Endothelial cell of umbilical vein (primary cell): ENCODE results near the gene ARHGEF28. TPM values are rescaled to one million over a fixed set of nuclear protein-coding genes. Genes with fewer than 3 reads are reported as not detected.

ENCODE experiments used
- BruUV-seq: library from RNA; stranded (reverse); fragments of 400-500 nt; replicated peaks from 2 replicates; lab custom pipeline; 2021; lab: Mats Ljungman, UMichigan
- CTCF ChIA-PET: fragments of 300-600, 350-600 bp; sonication (Branson Sonifier 250); formaldehyde crosslinking; loops from one replicate; lab custom pipeline; 2021; ENCODE audit warnings: antibody characterized with exemption, inconsistent platforms; lab: Charles Lee
- POLR2A ChIA-PET: fragments of 300-600, 350-600 bp; sonication (Branson Sonifier 250); formaldehyde crosslinking; loops from one replicate; lab custom pipeline; 2021; ENCODE audit warnings: antibody characterized with exemption, inconsistent platforms; lab: Charles Lee
- DNase-seq: peaks from one replicate; pipeline ENCODE4 v3.0.0-alpha.2; 2011; ENCODE audit warnings: low read depth, low spot score
- FAIRE-seq: peaks from 2 replicates; lab custom pipeline; 2011; peaks lifted over from hg19 to GRCh38; lab: Jason Lieb, UNC
- H2AFZ ChIP-seq: 2 replicates; pipeline ENCODE4 v1.6.0; 2012; ENCODE audit warnings: low read depth, low read length, control low read depth, inconsistent platforms
- H3K27ac ChIP-seq: 2 replicates; pipeline ENCODE4 v1.5.1; 2011; ENCODE audit warnings: low read depth, mild to moderate bottlenecking, control low read depth, low read length, moderate library complexity; ENCODE audit not compliant: insufficient read depth
- H3K27me3 ChIP-seq, 2 experiments: 2 replicates each; pipeline versions ENCODE4 v1.6.0 to v1.6.1; 2011; ENCODE audit warnings: low read length in 2 of 2, mixed read lengths in 1 of 2; ENCODE audit not compliant: control insufficient read depth in 2 of 2, insufficient read depth in 2 of 2
- H3K36me3 ChIP-seq, 2 experiments: 2 replicates in 1 of 2; 3 replicates in 1 of 2; pipeline ENCODE4 v1.5.1; 2011; ENCODE audit warnings: low read length in 2 of 2, mild to moderate bottlenecking in 1 of 2, moderate library complexity in 1 of 2; ENCODE audit not compliant: control insufficient read depth in 2 of 2, insufficient read depth in 2 of 2; ENCODE audit errors: extremely low read depth in 1 of 2
- H3K4me1 ChIP-seq: 3 replicates; pipeline ENCODE4 v1.5.1; 2011; ENCODE audit warnings: mild to moderate bottlenecking, low read length; ENCODE audit not compliant: control insufficient read depth, insufficient read depth; ENCODE audit errors: extremely low read depth
- H3K4me2 ChIP-seq: 2 replicates; pipeline ENCODE4 v1.6.1; 2011; ENCODE audit warnings: low read length, control low read depth, mixed read lengths; ENCODE audit not compliant: insufficient read depth
- H3K4me3 ChIP-seq, 3 experiments: fragments of 200-600 bp in 1 of 3; sonication (generic), shearing (Covaris generic) in 1 of 3; replicated peaks in 1 of 3; 2 replicates each; pipeline ENCODE4 v1.5.1; 2011 to 2016; ENCODE audit warnings: control low read depth in 3 of 3, low read length in 3 of 3, mild to moderate bottlenecking in 2 of 3, inconsistent platforms in 1 of 3, low read depth in 1 of 3, moderate library complexity in 1 of 3; ENCODE audit not compliant: insufficient read depth in 1 of 3
- H3K79me2 ChIP-seq: 2 replicates; pipeline ENCODE4 v1.6.0; 2012; ENCODE audit warnings: low read length, inconsistent platforms; ENCODE audit not compliant: control insufficient read depth, insufficient read depth
- H3K9ac ChIP-seq: replicated peaks from 2 replicates; pipeline ENCODE3; 2011; ENCODE audit warnings: low read length, control low read depth; ENCODE audit not compliant: insufficient read depth; ENCODE audit errors: extremely low read depth
- H3K9me1 ChIP-seq: replicated peaks from 3 replicates; pipeline ENCODE4 v1.6.0; 2011; ENCODE audit warnings: mild to moderate bottlenecking, low read length; ENCODE audit not compliant: control insufficient read depth, insufficient read depth; ENCODE audit errors: extremely low read depth
- H3K9me3 ChIP-seq: replicated peaks from 2 replicates; pipeline ENCODE4 v1.5.1; 2012; ENCODE audit warnings: low read length, inconsistent platforms; ENCODE audit not compliant: control insufficient read depth, insufficient read depth
- H4K20me1 ChIP-seq: replicated peaks from 2 replicates; pipeline ENCODE3; 2011; ENCODE audit warnings: mild to moderate bottlenecking, low read length; ENCODE audit not compliant: control insufficient read depth, insufficient read depth; ENCODE audit errors: extremely low read depth
- FOS ChIP-seq: IDR thresholded peaks from 2 replicates; pipeline ENCODE4 v1.6.1; 2011; ENCODE audit warnings: mild to moderate bottlenecking, low read length, moderate library complexity, borderline replicate concordance; ENCODE audit not compliant: insufficient read depth
- GATA2 ChIP-seq: IDR thresholded peaks from 2 replicates; pipeline ENCODE4 v1.7.0; 2011; ENCODE audit warnings: low read depth, mild to moderate bottlenecking, moderate library complexity, mixed read lengths, low read length; ENCODE audit not compliant: insufficient read length, insufficient read depth
- JUN ChIP-seq: IDR thresholded peaks from 2 replicates; pipeline ENCODE4 v1.6.1; 2011; ENCODE audit warnings: borderline replicate concordance, low read depth; ENCODE audit not compliant: insufficient read length, insufficient read depth
- MYC ChIP-seq: IDR thresholded peaks from one replicate; pipeline ENCODE4 v1.6.1; 2011; ENCODE audit warnings: mild to moderate bottlenecking, low read depth, low read length
- POLR2A ChIP-seq: IDR thresholded peaks from 2 replicates; pipeline ENCODE4 v1.6.1; 2012; ENCODE audit warnings: low read depth, mild to moderate bottlenecking, control low read depth, low read length
- POLR2AphosphoS5 ChIP-seq: IDR thresholded peaks from 2 replicates; pipeline ENCODE4 v1.6.1; 2012; ENCODE audit warnings: low read depth, mild to moderate bottlenecking, control low read depth, low read length, moderate library complexity; ENCODE audit not compliant: insufficient read depth
- dilution Hi-C: fragments of 300-500 bp; cut with MboI; formaldehyde crosslinking; loops from one replicate; pipeline ENCODE4 v1.15.0; 2019; ENCODE audit warnings: low sequenced_read_pairs; ENCODE audit not compliant: extremely low pct_ligation_motif_present
- intact Hi-C: fragments of 100-400 bp; cut with micrococcal nuclease; formaldehyde crosslinking; loops from one replicate; pipeline ENCODE4 v1.10.0; 2022
- polyA plus RNA-seq, 4 experiments: library from polyadenylated mRNA; depleted of rRNA in 3 of 4; stranded (reverse) in 3 of 4; unstranded in 1 of 4; fragments of >200 nt; gene quantifications; 2 replicates each; pipeline versions ENCODE4 v1.2.1 to v1.2.3, GENCODE V29; 2011 to 2012; ENCODE audit warnings: missing spikeins in 1 of 4
- total RNA-seq: library from RNA; stranded (reverse); gene quantifications from 2 replicates; pipeline ENCODE4 v1.2.3, GENCODE V29; 2021
- TF ChIP-seq, protein P1 (sequence below), 2 donors: IDR thresholded peaks; 1 replicate in 1 of 2; 2 replicates in 1 of 2; pipeline ENCODE4 v1.5.1; 2011; ENCODE audit warnings: low read length in 2 of 2, mild to moderate bottlenecking in 2 of 2, moderate library complexity in 2 of 2, control low read depth in 1 of 2, inconsistent platforms in 1 of 2, low read depth in 1 of 2; ENCODE audit not compliant: insufficient read depth in 1 of 2; ENCODE audit errors: extremely low read depth in 1 of 2
- TF ChIP-seq, protein P2 (sequence below): IDR thresholded peaks from 2 replicates; pipeline ENCODE4 v1.6.1; 2011; ENCODE audit not compliant: insufficient read depth, insufficient read length

ARHGEF28 gene
- total and polyA plus RNA-seq, 2 donors (not counting 3 experiments of a cell fraction or from before 2014, with no cell fraction given) = 29.5 to 108 TPM

DNA sequence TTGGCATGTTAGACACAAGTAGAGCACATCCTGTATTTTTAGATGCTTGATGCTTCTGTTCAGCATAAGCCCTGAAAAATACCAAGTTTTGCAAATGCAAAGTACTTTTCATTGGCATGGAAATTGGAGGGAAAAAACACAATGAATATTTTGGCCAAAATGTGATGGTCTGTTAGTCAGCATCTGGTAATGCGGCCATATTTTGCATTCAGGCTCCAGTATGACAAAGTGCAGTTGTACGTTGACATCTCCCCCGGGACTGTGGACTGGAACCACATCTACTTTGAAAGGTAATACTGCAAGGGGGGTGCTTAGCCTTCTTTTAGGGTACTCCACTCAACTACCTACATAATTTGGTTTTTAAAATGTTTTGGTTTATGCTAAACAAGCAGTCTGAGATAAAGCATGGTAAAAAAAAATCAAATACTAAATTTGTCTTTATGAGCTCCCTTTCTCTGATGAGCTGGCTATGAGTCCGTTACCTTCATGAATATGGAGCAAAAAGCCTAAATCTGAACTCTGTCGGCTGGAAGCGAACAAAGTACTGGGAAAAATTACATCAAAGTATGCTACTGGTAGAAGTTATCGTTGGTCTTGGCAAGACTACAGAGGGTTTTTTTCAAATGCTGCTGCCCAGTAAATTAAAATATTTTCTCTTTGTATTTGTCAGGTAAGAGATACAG is 297.0 kb downstream of the ARHGEF28 start:
- H3K79me2 ChIP-seq = no peaks in the 10 kb centered on the region
- no peak overlapping the region for H3K27ac ChIP-seq
- H2AFZ ChIP-seq = no peak overlapping the region
- H3K27me3 ChIP-seq = no peaks in the 10 kb centered on the region
- intact Hi-C loops = no loop called here
- no peak for DNase-seq
- no peaks in the 10 kb centered on the region for H3K9me3 ChIP-seq
- H3K9me1 ChIP-seq = no peaks in the 10 kb centered on the region
- H3K4me3 ChIP-seq = no peak overlapping the region
- no peak for TF ChIP-seq FOS
- TF ChIP-seq JUN = no peak
- no peak for TF ChIP-seq GATA2
- TF ChIP-seq POLR2A = no peak
- TF ChIP-seq MYC = no peak
- TF ChIP-seq, protein P1, sequence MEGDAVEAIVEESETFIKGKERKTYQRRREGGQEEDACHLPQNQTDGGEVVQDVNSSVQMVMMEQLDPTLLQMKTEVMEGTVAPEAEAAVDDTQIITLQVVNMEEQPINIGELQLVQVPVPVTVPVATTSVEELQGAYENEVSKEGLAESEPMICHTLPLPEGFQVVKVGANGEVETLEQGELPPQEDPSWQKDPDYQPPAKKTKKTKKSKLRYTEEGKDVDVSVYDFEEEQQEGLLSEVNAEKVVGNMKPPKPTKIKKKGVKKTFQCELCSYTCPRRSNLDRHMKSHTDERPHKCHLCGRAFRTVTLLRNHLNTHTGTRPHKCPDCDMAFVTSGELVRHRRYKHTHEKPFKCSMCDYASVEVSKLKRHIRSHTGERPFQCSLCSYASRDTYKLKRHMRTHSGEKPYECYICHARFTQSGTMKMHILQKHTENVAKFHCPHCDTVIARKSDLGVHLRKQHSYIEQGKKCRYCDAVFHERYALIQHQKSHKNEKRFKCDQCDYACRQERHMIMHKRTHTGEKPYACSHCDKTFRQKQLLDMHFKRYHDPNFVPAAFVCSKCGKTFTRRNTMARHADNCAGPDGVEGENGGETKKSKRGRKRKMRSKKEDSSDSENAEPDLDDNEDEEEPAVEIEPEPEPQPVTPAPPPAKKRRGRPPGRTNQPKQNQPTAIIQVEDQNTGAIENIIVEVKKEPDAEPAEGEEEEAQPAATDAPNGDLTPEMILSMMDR (IDR thresholded peaks at IDR 0.05; ENCODE audit: extremely low read depth in 1 of 2, insufficient read depth in 1 of 2, low read depth in 1 of 2, low read length in 2 of 2) = no peak
- TF ChIP-seq, protein P2, sequence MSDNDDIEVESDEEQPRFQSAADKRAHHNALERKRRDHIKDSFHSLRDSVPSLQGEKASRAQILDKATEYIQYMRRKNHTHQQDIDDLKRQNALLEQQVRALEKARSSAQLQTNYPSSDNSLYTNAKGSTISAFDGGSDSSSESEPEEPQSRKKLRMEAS = no peak
- no peak for TF ChIP-seq POLR2AphosphoS5
- H3K4me1 ChIP-seq = peaks cover 10% of the 10 kb centered on the region
- CTCF ChIA-PET = no interaction called here
- no peaks in the 10 kb centered on the region for H4K20me1 ChIP-seq
- POLR2A ChIA-PET = no interaction called here
- dilution Hi-C loops = no loop called here
- no peak for FAIRE-seq
- no TSS peak for BruUV-seq
- H3K36me3 ChIP-seq = peaks cover 5 to 7% of the 10 kb centered on the region in 2 experiments
- H3K4me2 ChIP-seq = no peak overlapping the region
- H3K9ac ChIP-seq = no peak overlapping the region
